Stimulated activated CD4-positive, alpha-beta T cell treated with anti-CD3 and anti-CD28 coated beads, Interleukin-4, amount 100 ng/mL, for 24 hours (primary cell): ENCODE measurements around the gene PLCE1.

Source experiments
- DNase-seq: peaks from one replicate; pipeline ENCODE4 v3.0.0-alpha.2; 2020

PLCE1 gene

GRCh38 chr10:94025806-94026205, 32.1 kb downstream of the PLCE1 start:
- DNase-seq, result no peak

- no peak for DNase-seq
These were observed 33.5 kb downstream of the PLCE1 start for GRCh38 chr10:94027197-94027596.

GRCh38 chr10:94029955-94030354, 36.2 kb downstream of the PLCE1 start:
- DNase-seq, result no peak

- DNase-seq, result no peak
These were observed 42.4 kb downstream of the PLCE1 start for GRCh38 chr10:94035982-94036765.

- DNase-seq, result no peak
These were observed 43.0 kb downstream of the PLCE1 start for GRCh38 chr10:94036766-94037033.

- no peak for DNase-seq
These were observed 43.6 kb downstream of the PLCE1 start for GRCh38 chr10:94037286-94037685.

GRCh38 chr10:94038024-94038423, 44.3 kb downstream of the PLCE1 start:
- no peak for DNase-seq

- DNase-seq, result no peak
These were observed 47.5 kb downstream of the PLCE1 start for GRCh38 chr10:94041206-94041605.

GRCh38 chr10:94042001-94042833, 48.5 kb downstream of the PLCE1 start:
- DNase-seq, result no peak

- no peak for DNase-seq
These were observed 49.1 kb downstream of the PLCE1 start for GRCh38 chr10:94042834-94043175.
